ENCODE results near the gene MYO15A.
"Not testable (repeated sequence)": the region's sequence is repeated elsewhere in the genome, so short reads cannot be mapped to it uniquely, and the experiment has no call there.

The MYO15A gene

DNA sequence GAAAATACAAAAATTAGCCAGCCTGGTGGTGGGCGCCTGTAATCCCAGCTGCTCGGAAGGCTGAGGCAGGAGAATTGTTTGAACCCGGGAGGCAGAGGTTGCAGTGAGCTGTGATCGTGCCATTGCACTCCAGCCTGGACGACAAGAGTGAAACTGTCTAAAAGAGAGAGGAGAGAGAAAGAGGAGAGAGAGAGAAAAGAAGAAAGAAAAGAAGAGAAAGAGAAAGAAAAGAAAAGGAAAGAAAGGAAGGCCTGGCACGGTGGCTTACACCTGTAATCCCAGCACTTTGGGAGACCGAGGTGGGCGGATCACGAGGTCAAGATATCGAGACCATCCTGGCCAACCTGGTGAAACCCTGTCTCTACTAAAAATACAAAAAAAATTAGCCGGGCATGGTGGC lies 108.3 kb downstream of the MYO15A start:
- not testable (repeated sequence) for DNase-seq (ENCODE audit: low read depth in 1 of 2, low spot score in 1 of 2)

DNA sequence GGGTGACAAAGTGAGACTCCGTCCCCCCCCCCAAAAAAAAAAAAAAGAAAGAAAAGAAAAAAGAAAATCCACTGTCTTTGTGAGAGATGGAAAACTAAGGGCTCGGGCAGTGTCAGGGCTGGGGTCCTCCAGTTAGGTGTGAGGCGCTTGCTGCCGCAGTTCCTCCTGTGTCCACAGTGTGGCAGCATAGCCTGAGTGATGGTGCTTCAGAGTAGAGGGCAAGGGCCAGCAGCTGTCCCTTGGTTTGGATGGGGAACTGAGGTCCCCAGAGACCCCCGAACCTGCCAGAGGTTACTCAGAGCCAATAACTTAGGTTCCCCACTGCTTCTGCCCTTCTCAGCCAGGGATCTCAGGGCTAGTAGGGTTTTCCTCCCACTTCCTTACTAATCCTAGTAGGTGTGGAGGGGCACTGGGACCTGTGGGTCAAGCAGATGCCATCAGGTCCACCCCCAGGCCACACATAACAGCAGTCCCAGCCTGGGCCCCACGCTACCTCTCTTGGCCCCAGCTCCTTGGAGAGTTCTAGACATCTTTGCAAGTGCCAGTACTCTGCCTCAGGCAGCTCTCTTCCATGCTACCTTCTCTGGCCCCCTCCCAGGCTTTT lies 109.0 kb downstream of the MYO15A start:
- DNase-seq (ENCODE audit: low read depth in 1 of 2, low spot score in 1 of 2): peak; percentile 49 to 57

DNA sequence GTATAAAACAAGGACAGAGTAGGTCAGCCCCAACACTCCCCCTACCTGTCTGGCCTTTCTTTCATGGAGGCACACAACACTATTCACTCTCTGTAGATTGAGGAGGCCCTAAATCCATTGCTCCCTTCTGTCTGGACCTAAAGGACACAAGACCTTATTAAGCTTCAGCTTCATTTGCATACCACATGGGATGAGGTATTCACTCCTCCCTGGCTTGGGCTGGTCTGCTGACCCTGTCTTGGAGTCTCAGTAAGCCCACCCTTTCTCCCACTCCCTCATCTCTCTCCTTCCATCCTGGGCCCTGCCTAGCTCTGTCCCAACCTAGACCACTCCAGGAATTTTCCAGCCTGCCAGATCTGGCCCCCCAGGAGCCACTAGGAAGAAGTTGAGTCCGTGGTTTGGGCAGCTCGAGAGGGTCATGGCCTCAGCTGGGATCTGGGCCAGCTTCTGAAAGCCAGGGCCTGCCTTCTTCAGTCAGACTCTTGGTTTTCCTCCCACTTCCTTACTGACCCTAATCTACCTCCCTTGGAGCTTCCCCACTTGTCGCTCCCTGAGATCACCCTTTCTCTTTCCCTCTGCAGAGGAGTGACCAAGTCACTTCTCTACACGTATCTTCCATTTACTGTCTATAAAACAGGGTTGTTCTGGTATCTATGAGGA lies 110.3 kb downstream of the MYO15A start:
- no peak for DNase-seq (ENCODE audit: low read depth in 1 of 2, low spot score in 1 of 2)

DNA sequence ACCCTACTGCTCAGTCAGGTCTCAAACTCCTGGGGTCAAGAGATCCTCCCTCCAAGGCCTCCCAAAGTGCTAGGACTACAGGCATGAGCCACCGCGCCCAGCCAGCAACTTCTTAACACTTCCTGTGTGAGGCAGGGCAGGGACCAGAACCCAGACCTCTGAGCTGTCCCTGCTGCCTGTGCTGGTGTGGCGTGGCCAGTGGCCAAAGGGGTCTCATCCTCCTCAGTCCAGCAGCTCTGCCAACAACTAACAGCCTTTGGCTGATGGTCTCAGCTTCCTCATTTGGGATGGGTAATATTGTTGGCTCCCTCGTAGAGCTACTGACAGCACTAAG lies 115.5 kb downstream of the MYO15A start:
- no peak for DNase-seq (ENCODE audit: low read depth in 1 of 2, low spot score in 1 of 2)

DNA sequence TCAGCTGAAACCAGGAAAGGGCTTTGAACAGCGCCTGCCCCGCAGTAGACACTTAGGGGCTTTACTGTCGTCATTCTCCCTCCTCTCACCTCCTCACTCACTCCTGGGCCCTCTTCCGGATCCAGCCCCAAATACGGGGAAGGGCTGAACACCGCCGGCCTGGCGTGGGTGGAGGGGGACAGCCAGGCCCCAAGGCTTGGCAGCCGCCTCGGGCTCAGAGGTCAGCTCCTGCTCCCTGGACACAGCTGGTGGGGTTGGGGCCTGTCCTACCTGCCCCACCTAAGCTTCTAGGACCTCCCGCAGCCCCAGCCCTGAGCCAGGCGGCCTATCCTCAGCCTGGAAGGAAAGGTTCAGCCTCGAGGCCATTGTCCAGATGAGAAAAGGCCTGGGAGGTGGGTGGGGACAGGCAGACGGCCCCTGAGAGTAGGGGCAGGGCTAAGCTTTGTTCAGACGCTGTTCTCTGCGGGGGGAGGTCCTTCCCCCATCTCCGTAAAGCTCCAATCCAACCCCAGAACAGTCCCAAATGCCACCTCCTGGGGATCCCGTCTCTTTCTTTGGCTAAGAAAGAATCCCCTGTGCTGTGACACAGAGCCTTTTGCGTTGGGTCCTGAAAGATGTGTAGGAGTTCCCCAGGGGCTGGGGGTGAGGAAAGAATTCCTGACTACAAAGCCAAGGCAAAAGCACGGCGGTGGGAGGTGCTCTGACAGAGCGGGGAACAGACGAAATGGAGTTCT lies 116.0 kb downstream of the MYO15A start:
- DNase-seq (ENCODE audit: low read depth in 1 of 2, low spot score in 1 of 2): no peak

DNA sequence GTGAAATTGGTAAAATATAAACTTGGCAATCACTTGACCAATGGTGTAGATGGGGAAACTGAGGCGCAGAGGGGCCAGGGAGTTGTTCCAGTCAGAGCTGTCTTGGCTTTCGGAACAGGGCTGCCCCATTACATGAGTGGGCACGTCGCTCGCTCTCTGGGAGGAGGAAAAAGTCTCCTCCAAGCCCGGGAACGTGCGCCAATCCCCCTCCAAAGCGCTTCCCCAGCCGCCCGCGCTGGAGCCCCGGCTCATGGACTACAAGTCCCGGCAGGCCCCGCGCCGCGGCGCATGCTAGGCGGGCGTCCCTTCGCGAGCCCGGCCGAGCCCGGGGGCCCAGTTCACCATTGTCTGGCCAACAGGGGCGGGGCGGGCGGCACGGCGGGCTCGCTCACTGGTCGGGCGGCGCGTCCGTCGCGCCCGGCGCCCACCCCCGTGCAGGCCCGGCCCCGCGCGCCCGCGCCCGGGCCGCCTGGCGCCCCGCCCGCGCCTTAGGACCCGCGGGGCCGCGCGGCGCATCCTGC lies 116.6 kb downstream of the MYO15A start, which contains the start of gene LLGL1:
Gene LLGL1, plus strand, starts transcription at position 515 of the 521 bp plus-strand sequence. CDS start 48 bp downstream, outside the sequence.
- DNase-seq (ENCODE audit: low read depth in 1 of 2, low spot score in 1 of 2): peak; percentile 92 to 94

DNA sequence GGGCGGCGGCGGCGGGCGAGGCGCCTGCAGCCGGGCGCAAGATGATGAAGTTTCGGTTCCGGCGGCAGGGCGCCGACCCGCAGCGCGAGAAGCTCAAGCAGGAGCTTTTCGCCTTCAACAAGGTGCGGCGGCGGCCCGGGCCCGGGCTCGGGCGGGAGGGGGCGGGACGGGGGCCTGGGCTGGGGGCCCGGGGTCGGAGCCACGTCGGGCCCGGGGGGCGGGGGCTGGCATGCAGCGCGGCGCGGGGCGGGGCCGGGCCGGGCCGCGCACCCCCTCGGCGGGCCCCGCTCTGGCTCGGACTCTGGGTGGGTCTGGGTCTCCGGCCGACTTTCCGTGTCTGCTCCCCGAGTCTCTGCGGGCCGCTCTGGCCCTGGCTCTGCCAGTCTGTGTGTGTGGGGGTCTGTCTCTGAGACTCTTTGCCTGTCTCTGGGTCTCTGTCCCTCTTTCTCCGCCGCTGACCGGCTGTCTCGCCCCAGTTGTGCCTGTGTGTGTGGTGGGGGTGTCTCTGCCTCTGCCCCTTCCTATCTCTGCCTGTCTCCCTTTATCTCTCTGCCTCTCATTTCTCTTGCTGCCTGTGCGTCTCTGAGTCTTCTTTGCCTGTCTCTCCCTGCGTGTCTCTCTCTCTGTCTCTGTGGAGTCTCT lies 117.2 kb downstream of the MYO15A start:
- no peak for DNase-seq (ENCODE audit: low read depth in 1 of 2, low spot score in 1 of 2)

DNA sequence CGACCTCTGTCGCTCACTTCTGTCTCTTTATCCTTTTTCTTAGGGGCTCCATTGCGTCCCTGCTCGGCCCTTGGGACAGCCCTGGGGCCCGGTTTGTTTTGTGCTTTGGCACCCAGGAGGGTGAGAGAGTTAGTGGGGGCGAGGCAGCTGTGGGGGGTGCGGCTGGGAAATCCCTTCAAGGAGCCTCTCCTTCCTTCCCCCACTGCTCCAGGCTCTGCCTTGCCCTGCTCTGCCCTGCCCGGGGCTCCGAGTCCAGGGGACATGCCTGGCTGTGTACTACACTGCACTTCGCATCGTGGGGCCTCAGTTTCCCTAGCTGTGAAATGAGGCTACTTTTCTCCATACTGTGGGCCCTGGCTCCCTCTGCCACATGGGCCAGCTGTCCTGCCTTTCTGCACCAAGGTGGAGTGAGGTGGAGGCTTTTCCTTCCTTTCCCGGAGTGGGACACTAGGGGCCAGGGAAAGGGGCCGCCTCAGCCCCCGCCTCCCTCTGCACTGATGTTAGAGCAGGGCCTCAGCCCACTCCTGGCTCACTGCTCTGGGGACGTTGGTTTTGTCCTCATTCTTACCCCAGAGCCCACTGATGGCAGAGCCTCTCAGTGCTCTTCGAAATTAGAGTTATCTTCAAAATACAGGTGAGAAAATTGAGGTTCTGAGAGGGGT lies 117.9 kb downstream of the MYO15A start:
- no peak for DNase-seq (ENCODE audit: low read depth in 1 of 2, low spot score in 1 of 2)

DNA sequence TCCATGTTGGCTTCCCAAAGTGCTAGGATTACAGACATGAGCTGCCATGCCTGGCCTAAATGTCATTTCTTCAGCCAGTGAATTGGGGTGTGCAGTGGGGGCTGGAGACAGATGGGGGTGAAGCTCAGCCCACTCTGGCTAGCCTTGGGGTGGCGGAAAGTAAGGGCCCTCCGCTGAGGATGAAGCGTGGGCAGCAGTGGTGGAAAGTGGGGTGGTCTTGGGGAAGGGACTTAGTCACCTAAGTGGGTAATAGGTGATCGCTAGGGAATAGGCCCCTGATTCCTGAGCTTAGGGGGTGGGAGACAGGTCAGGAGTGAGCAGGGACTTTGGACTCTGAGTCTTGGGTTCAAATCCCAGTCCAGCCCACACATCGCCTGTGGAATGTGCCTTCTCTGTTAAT lies 119.1 kb downstream of the MYO15A start:
- no peak for DNase-seq (ENCODE audit: low read depth in 1 of 2, low spot score in 1 of 2)

DNA sequence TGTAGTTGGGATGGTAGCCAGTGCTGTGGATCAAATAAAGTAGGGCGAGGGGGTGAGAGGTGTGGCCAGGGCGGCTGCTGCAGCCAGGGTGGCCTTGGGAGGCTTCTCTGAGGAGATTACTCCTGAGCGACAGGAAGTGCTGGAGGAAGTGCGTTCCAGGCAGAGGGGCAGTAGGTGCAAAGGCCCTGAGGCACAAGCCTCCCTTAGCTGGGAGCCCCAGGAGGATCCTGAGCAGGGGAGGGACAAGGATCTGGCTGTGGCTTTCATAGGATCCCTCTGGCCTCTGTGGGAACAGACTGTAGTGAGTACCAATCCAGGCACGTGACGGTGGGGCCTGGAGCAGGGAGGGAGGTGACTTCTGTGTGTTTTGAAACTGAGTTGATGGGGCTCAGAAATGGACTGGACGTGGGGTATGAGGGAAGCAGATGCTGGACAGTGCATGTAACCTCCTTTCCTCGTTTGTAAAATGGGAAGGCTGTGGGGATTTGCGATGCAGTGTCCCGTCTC lies 119.7 kb downstream of the MYO15A start:
- no peak for DNase-seq (ENCODE audit: low read depth in 1 of 2, low spot score in 1 of 2)

DNA sequence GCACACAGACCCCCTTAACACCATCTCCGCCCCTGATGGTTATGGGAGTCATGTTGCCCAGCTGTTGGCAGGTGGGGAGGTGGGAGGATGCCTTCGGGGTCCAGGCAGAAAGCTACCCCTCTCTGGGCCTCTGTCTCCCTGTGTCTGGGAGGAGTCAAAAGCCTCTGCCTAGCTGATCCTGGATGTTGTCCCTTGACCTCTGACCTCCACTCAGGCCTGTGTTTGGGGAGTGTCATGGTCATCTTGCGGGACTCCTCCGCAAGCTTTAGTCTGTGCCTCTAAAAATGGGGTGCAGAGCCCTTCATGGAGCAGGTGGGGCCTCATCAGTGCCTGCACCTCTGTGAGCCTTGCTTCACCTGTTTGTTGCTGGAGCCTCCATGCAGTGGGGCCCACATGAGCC lies 120.7 kb downstream of the MYO15A start:
- DNase-seq (ENCODE audit: low read depth in 1 of 2, low spot score in 1 of 2): no peak
